CD4-positive, alpha-beta T cell treated with Interleukin-15 for 4 hours (primary cell): ENCODE measurements around the gene IGF2.

Experiments
- DNase-seq: peaks from one replicate; pipeline ENCODE4 v3.0.0-alpha.2; 2020; ENCODE audit warnings: low spot score

IGF2 gene

DNA sequence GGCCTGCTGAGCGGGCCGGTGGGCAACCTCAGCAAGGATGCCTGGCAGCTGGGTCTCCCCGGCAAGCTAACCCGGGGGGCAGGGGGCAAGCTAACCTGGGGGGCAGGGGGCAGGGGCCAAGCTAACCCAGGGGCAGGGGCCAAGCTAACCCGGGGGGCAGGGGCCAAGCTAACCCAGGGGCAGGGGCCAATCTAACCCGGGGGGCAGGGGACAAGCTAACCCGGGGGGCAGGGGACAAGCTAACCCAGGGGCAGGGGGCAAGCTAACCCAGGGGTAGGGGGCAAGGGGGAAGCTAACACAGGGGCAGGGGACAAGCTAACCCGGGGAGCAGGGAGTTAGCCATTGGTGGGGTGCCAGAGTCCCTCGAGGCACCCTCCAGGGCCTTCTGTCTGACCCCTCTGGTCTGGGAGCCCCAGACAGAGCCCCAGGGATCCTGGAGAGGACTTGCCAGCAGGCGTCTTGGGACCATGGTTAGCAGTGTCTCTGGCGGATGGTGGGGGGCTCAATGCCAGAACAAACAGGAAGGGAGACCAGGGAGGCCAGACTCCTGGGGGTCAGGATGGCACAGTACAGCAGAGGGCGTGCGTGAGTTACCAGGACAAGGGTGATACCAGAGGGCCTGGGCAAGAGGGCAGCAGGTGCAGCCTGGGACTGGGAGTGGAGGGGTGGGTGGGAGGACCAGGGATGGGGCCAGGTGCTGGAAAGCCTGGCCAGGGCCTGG is 16.1 kb downstream of the IGF2 start:
- no peak for DNase-seq

DNA sequence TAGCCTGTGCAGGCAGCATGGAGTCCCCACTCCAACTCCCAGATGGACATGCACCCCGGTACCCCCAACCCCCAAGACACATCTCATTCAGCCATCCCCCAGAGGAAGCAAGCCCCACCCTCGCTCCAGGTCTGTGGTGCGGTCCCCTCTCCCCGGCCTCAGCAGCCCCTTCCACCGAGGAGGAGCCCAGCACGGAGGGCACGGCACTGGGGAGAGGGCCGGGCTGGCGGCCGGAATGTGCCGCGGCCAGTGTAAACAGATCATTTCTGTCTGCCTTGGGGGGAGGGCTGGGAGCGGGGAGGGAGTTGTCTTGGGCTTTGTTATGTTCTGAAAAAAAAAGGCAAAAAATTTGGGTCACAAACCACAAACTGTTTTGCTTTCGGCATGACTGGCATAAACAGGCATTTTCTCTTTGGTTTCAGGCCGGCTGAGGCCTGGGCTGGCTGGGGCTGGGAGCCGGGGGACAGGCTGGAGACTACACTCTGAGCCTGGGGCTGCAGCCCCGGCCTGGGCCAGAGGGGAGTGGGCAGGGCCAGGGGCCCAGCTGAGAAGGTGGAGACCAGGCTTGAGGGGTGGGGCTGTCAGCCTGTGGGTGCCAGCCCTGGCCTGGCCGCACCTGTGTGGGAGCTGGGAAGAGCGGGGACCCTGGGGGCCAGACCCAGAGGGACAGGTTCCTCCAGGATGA is 16.8 kb downstream of the IGF2 start:
- no peak for DNase-seq

DNA sequence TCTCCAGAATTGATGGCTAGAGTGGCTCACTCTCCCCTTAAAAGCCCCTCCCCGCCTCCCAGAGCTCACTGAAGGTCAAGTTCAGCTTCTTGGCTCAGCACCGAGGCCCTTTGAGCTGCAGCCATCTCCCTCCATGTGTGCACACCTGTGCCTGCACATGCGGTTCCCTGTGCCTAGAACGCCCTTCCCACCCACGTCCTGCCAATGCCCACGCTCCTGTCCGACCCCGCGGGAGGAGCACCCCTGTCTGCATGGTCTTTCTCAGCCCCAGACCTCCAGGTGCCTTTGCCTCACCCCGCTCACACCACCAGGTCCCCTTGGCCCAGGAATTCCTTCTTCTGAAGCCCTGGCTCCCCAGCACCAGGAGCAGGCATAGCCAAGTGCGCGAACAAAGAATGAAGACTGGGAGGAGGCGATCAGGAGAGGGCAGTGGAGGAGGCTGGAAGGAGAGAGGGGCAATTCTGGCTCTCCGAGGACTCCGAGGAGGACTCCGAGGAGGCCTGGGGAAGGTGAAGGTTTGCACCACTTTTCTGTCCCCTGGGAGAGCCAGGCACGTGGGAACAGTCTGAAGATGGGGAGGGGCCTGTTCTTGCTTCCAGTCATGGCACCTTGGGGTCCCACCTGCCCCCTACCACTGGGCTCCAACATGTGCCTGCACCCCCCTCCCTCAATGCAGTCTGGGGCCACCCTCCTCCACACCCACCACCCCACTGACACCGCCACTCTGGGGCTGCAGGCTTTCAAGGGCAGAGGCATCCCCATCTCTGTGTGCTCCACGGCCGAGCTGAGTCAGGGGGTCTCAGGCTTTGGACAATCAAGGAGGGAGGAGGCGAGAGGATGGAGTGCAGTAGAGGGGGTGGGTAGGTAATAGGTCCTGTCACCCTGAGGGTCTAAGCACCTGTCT is 17.7 kb downstream of the IGF2 start:
- no peak for DNase-seq

DNA sequence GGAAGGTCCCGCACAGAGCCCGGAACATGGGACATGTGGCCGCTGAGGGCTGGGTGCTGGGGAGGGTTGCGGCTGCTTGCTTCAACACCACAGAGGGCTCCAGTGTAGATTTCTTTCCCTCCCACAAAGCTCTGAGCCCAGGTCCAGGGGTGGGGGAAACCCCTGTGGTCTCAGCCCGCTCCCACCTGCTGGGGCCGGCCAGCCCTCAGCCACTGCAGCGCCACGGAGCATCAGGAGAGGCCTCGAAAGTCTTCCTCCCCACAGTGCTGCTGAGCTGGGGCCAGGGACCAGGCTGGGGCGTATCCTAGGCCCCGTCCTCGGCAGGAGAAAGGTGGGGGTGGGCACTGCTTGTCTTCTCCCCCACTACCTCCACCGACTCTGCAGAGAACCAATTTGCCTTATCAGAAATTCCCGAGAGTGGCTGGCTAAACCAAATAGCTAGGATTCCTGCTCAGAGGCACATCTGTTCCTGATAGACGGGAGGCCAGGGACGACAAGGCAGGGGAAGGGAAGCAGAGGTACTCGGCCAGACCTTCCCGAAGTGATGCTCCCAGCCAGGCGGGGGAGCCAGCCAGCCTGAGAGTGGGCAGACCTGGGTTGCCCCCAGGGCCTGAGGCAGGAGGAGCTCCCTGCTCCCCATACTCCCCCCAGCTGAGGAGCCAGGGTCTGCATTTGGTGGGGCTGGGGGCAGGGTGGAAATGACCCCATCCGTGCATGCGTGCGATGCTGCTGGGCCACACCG is 18.7 kb downstream of the IGF2 start:
- DNase-seq: no peak

DNA sequence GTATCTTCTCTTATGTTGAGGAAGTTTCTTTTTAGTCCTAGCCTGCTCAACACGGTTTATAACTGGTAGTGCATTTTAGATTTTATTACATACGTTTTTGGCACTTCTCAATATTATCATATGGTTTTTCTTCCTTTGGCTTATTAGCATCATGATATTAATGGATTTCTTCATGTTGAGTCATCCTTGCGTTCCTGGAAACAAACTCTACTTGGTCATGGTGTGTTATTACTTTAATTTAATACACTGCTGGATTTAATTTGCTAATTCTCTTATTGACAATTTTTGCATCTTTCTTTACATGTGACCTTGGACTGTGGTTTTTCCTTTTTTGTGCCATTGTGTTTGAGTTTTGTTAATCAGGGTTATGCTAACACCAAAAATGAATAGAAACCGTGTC is 20.5 kb downstream of the IGF2 start:
- DNase-seq: no peak

DNA sequence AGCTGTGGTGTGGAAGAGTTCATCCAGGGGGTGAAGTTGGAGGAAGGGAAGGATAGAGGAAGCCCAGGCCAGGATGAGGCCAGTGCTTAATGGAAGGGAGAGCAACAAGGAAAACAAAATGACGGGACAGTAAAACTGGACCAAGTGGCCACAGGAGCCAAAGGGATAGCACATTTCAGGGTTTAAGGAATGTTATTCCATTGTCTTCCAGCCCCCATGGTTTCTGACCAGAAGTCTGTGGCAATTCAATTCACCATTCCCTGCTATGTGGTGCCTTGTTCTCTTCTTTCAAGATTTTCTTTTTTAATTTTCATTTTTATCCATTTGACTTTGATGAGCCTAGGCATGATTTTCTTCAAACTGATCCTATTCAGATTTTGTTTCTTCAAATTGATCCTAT is 22.5 kb downstream of the IGF2 start:
- DNase-seq: no peak

DNA sequence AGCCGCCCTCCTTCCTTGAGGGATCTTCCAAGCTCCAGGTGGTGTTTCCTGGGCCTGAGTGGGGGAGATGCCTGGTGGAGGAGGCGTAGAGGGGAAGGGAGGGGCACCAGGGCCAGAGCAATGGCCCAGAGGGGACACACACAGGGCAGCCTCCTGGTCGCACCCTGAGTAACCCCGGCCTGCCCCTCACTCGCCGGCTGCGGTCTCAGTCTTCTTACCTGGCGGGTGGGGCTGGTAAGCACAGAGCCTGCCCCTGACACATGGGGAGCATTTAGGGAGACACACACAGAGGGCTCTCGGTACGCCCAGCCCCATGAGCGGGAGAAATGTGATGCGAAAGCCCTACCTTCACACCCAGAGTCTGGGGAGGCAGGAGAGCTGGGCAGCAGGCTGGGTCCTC is 23.9 kb downstream of the IGF2 start:
- no peak for DNase-seq

DNA sequence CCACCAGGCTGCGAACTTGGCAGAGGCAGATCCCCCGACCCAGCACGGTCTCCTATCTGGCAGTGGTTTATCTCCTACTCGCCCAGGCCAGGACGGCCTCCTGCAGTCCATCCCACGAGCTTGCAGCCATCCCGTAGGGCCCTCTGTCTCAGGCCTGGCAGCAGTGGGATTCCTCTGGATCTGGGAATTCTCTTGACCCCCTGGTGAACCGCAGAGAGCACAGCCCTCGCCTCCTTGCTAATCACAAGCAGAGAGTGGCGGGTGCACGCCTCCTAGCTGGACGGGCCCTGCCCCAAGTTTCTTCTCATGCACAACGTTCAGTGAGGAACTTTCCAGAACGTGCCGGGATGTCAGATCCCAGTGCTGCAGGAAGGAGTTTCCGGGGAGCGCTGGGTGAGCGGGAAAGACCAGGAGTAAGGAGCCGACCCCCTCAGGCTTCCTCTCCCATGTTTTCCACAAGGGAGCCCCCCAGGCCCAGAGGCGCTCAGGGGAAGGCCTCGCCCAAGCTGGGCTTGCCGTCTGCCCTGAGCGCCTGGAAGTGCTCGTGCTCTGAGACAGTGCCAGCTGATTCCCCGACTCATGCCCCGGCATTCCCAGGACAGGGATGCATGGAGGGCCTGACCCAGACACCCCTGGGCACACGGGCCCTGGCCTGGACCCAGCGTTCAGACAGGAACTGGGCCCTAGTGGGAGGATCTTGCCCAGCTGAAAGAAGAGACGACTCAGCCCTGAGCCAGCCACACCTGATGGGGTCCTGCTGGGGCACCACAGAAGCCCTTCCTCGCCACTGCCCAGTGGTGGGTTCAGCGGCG is 24.6 kb downstream of the IGF2 start:
- DNase-seq: no peak

DNA sequence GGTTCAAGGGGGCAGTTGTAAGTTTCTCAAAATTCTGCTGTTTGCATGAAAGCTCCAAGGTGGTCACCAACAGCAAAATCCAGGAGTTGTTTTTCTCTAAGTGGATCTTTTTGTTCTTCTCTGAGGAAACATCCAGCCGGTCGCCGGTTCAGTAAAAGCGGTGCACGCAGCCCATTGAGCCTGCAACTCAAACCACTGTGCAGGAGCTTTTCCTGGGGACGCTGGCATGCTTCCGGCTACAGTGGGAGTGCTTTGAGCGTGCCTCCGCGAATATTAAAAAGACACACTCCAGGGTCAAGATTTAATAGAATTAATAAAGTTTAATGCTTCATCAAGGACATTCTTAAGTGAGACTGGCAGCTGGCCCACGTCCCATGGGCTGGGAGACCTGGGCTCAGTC is 25.4 kb downstream of the IGF2 start:
- DNase-seq: no peak

DNA sequence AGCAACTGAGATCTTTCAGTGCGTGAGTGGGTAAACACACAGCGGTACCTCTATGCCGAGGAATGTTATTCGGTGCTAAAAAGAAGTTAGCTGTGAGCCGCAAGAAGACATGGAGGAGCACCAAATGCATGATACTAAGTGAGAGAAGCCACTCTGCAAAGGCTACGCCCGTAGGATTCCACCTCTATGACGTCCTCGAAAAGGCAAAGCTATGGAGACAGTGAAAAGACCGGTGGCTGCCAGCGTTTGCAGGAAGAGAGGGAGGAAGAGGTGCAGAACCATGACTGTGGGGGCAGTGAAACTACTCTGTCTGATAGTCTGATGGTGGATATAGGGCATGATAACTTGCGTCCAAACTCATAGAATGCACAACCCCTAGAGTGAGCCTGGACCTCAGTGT is 28.7 kb downstream of the IGF2 start:
- no peak for DNase-seq

DNA sequence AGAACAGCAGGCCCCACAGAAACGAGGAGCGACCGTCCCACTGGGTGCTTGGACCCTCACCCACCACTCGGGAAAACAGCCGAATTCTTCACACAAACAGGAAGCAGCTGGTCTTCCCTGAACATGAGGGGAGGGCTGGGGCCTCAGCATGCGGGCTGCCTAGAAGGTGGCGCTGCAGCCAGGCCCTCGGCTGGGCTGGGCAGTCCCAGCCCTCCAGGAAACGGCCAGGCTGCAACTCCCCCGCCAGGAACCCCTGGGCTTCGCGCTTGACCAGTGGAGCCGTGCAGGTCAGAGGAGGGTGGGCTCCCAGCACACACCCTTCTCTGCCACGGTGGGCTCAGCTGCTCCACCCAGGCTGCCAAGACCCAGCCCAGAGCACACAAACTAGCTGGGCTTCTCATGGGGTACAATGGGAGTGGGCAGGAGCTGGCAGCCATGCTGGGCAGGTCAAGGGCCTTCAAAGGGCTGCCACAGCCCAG is 29.6 kb downstream of the IGF2 start:
- no peak for DNase-seq

DNA sequence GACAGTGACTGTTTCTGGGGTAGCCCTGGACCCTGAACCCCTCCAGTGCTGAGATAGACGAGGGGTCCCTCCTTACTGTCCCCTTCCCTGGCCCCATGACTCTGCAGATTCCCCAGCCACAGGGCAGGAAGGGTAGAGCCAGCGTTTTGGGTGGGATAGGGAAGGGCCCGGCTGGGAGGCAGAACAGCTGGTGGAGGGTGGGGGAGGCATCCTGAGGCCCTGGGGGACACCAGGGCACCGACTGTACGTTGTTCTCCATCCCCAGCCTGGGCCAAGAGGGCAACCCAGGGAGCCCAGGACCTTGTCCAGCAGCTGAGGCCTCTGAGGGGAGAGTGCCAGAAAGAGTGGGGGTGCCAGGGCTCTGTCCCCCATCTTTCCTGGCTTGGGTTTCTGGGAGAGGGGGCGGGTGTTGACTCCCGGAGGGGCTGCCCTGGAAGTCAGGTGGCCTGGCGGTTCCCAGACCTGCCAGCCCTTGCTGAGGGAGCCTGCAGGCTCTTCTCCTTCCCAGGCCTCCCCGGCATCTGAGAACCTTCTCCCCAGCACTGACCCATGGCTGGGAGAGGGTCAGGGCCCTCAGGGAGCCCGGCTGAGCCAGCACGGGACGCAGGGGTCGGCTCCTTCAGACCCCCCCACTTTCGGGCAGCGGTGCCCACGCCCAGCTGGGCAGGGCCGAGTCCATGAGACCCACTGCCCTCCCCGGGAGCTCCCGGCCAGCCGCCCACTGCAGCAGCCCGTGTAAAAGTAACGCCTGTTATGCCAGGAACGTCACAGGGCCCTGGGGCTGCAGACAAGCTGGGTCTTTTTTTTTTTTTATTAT is 30.3 kb downstream of the IGF2 start:
- no peak for DNase-seq

DNA sequence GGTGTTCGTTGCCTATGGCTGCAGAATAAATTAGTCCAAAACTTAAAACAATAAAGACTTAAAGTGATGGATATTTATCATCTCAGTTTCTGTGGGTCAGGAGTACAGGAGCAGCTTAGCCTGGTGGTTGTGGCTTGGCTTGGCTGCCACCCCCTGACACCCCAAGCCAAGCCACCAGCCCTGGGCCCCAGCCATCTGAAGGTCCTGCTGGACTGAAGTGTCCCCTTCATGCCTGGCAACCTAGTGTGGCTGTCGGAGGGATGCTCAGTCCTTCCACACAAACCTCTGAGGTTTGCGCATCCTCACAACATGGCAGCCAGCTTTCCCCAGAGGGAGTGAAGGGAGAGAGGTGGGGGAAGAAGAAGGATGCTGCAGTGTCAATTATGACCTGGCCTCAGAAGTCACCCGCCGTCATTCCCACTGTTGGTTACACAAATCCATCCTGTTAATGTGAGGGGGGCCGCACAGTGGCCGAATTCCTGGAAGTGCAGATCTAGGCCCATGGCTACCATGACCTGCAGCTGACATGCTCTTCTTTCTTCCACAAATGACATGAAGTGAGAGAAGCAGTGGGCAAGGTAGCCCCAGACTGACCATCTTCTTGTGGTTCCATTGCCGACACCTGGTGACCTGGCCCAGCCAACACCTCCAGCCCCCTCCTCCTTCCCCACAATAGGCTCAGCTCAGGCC is 31.1 kb downstream of the IGF2 start:
- no peak for DNase-seq

DNA sequence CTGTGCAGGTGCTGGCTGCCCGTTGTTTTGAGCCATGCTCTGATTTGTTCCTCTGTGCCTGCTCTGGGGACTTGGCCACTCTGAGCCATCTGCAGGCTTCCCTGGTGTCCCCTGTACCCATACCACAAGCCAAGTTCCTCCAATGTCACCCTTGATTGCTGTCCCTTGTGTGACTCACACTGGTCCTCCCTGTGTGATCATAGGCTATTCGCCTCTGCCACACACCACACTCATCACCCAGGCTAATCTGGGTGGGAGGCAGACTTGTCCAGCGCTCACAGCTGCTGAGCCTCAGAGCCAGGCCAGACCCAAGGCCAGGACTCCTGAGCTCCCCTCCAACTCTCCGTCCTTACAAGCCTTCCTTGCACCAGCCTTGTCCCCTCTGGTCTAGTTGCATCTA is 31.7 kb downstream of the IGF2 start:
- no peak for DNase-seq

DNA sequence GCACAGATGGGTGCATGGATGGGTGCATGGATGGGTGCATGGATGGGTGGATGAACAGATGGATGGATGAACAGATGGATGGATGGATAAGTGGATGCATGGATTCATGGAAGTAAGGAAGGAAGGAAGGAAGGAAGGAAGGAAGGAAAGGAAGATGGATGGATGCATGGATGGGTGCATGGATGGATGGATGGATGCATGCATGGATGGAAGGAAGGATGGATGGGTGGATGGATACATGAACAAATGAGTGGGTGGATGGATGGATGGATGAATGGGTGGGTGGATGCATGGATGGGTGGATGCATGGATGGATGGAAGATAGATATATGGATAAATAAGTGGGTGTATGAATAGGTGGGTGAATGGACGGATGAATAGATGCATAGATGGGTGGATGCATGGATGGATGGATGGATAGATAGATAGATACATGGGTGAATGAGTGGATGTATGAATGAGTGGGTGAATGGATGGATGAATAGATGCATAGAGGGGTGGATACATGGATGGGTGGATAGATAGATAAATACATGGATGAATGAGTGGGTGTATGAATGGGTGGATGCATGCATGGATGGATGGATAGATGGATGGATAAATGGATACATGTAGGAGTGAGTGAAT is 32.5 kb downstream of the IGF2 start:
- no peak for DNase-seq

DNA sequence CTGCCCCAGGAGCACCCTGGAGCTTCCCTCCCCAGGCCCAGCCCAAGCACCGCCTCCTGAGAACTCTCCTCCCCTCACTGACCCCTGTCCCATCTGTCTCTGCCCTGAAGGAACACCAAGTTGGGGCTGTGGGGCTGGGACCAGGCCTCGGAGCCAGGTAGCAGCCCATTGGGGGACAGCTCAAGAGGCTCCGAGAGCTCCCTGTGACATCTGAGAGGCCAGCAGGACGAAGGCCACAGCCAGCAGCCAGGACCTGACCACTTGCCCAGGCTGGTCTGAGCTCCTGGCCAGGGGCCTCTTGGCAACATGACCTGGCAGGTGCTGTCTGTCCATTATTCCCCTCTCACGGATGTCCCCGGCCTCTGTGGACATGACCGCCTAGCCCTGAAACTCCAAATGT is 33.7 kb downstream of the IGF2 start:
- no peak for DNase-seq

DNA sequence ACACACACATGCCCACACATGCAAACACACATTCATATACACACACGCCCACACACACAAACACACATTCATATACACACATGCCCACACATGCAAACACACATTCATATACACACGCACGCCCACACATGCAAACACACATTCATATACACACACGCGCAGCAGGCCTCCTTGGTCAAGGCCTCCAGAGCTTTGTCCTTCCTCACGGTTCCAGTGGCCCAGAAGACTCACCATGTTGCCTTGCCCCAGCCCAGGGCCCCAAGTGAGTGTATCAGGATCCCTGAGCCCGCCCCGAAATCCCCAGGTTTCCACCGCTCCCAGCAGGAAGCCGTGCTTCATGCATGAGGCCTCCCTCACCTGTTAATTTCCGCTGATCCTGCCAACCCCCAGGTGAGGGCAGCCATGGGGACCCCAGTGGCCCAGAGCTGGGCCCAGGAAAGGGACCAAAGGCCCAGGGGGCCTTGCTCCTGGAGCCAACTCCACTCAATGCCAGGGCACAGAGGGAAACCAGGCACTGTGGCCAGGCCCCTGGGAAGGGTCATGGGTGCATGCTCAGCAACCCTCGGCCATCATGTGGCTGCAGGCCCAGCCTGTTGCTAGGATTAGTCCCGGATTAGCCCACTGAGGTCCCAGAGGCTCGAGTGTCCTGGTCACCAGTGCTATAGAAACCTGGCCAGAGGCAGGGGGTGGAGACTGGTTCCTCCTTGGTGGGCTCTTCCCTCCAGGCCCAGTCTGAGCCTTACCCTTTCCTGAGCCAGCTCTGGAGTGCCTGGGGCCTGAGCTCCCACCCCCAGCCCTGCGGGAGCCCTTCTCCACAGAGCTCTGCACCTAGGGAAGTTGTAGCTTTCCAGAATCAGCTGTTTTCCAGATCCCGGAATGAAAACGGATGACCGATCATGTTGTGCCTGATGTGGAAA is 34.4 kb downstream of the IGF2 start:
- DNase-seq: no peak
